Measurements from ENCODE around the gene CACNG4. TPM values are rescaled to one million over a fixed set of nuclear protein-coding genes. Genes with fewer than 3 reads are reported as not detected.

CACNG4 gene
- total and polyA plus RNA-seq, 2 experiments from 2014 or later = 1.6 to 4.1 TPM

DNA sequence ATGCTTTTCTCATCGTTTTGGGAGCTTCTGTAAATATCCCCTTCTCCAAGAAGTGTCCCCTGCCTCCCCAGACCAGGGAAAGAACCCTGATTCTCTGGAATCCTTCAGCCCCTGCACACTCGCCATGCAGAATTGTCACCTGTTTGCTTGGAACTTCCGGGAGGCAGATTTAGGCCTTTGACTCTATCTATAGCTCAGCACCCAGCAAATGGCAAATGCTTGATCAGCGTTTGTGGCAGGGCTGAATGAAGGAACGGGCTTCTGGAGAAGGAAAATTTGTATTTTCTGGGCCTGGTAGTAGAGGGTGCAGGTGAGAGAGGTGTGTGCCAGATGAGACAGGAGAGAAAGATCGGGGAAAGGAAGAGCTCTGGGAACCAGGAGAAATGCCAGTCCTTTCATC, 18.3 kb upstream of the CACNG4 start:
- no peak overlapping the region; the same call in 1 of the 2 replicates for H2AFZ ChIP-seq
- H4K20me1 ChIP-seq (replicated peaks; ENCODE audit: insufficient read depth) = no peaks in the 10 kb centered on the region
- peaks cover 7% of the 10 kb centered on the region for H3K4me1 ChIP-seq (ENCODE audit: insufficient read depth)
- H3F3A ChIP-seq (replicated peaks; ENCODE audit: low read depth) = no peaks in the 10 kb centered on the region
- H3K27me3 Mint-ChIP-seq (ENCODE audit: insufficient read depth, low read depth, poor library complexity) = peaks cover 17% of the 10 kb centered on the region
- H3K9me2 ChIP-seq (ENCODE audit: insufficient read depth) = 0 out of 2 replicates have a peak, but pooled peaks cover 10% of the 10 kb centered on the region
- no peak overlapping the region for H3K4me3 Mint-ChIP-seq
- no peaks in the 10 kb centered on the region for H3K79me2 ChIP-seq (replicated peaks; ENCODE audit: insufficient read depth)
- DNase-seq (ENCODE audit: low spot score) (no peak), ATAC-seq (no peak)
- no peak overlapping the region for H3K27ac Mint-ChIP-seq
- H3K27me3 ChIP-seq (ENCODE audit: insufficient read depth) = no peaks in the 10 kb centered on the region
- H3K27ac ChIP-seq (ENCODE audit: low read depth) = no peak overlapping the region
- H3K4me2 ChIP-seq = no peak overlapping the region
- peaks cover 20% of the 10 kb centered on the region for H3K9me3 Mint-ChIP-seq
- H3K4me3 ChIP-seq = no peak overlapping the region
- no peaks in the 10 kb centered on the region for H3K36me3 ChIP-seq (ENCODE audit: insufficient read depth)
- TF ChIP-seq, protein P1, sequence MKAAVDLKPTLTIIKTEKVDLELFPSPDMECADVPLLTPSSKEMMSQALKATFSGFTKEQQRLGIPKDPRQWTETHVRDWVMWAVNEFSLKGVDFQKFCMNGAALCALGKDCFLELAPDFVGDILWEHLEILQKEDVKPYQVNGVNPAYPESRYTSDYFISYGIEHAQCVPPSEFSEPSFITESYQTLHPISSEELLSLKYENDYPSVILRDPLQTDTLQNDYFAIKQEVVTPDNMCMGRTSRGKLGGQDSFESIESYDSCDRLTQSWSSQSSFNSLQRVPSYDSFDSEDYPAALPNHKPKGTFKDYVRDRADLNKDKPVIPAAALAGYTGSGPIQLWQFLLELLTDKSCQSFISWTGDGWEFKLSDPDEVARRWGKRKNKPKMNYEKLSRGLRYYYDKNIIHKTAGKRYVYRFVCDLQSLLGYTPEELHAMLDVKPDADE (IDR thresholded peaks at IDR 0.05) = no peak
- TF ChIP-seq EZH2 (IDR thresholded peaks at IDR 0.05; ENCODE audit: low read depth, unreplicated experiment) = no peak
- TF ChIP-seq CREB1 (CRISPR knock-in tag; IDR thresholded peaks at IDR 0.05; ENCODE audit: low read depth) = no peak
- no peak for TF ChIP-seq NANOG (IDR thresholded peaks at IDR 0.05; ENCODE audit: borderline replicate concordance)
- no peak for TF ChIP-seq POLR2AphosphoS5 (IDR thresholded peaks at IDR 0.05; ENCODE audit: low read depth)
- H3K4me1 Mint-ChIP-seq = peaks cover 22% of the 10 kb centered on the region
- peaks cover 8% of the 10 kb centered on the region; the same call in 2 of the 3 replicates for H3K36me3 Mint-ChIP-seq (ENCODE audit: low read depth)

DNA sequence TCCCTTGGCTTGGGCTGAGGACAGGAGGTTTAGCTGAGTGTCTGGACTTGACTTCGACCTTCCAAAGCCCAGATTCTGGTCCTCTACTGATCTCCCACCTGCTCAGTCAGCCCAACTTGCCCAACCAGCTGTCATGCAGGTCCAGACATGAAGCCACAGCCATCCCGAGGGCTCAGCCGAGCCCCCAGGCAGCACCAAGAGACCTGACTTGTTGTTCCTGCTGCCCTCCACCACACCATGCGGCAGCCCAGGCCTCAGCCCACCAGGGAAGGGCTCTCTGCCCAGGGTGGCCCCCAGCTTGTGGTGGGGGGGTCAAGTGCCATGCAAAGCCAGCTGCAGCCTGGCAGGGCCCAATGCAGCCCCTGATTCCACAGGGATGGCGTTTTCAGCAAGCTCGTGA, 17.2 kb upstream of the CACNG4 start:
- Mint-ChIP-seq H3K27me3 (ENCODE audit: insufficient read depth, low read depth, poor library complexity) (peaks cover 17% of the 10 kb centered on the region), H3K36me3 (ENCODE audit: low read depth) (peaks cover 8% of the 10 kb centered on the region; the same call in 2 of the 3 replicates), H3K4me1 (peaks cover 29% of the 10 kb centered on the region), H3K9me3 (peaks cover 20% of the 10 kb centered on the region), H3K27ac (no peak overlapping the region), H3K4me3 (no peak overlapping the region)
- H2AFZ ChIP-seq = no peak overlapping the region
- H3F3A ChIP-seq (replicated peaks; ENCODE audit: low read depth) = no peaks in the 10 kb centered on the region
- no peak overlapping the region for H3K4me3 ChIP-seq
- peaks cover 17% of the 10 kb centered on the region for H3K4me1 ChIP-seq (ENCODE audit: insufficient read depth)
- DNase-seq (ENCODE audit: low spot score) (no peak), ATAC-seq (no peak)
- 0 out of 2 replicates have a peak, but pooled peaks cover 10% of the 10 kb centered on the region for H3K9me2 ChIP-seq (ENCODE audit: insufficient read depth)
- H3K4me2 ChIP-seq = no peak overlapping the region
- H3K36me3 ChIP-seq (ENCODE audit: insufficient read depth) = no peaks in the 10 kb centered on the region
- H3K27ac ChIP-seq (ENCODE audit: low read depth) = no peak overlapping the region
- H3K79me2 ChIP-seq (replicated peaks; ENCODE audit: insufficient read depth) = no peaks in the 10 kb centered on the region
- no peaks in the 10 kb centered on the region for H3K27me3 ChIP-seq (ENCODE audit: insufficient read depth)
- no peaks in the 10 kb centered on the region for H4K20me1 ChIP-seq (replicated peaks; ENCODE audit: insufficient read depth)
- TF ChIP-seq, protein P2, sequence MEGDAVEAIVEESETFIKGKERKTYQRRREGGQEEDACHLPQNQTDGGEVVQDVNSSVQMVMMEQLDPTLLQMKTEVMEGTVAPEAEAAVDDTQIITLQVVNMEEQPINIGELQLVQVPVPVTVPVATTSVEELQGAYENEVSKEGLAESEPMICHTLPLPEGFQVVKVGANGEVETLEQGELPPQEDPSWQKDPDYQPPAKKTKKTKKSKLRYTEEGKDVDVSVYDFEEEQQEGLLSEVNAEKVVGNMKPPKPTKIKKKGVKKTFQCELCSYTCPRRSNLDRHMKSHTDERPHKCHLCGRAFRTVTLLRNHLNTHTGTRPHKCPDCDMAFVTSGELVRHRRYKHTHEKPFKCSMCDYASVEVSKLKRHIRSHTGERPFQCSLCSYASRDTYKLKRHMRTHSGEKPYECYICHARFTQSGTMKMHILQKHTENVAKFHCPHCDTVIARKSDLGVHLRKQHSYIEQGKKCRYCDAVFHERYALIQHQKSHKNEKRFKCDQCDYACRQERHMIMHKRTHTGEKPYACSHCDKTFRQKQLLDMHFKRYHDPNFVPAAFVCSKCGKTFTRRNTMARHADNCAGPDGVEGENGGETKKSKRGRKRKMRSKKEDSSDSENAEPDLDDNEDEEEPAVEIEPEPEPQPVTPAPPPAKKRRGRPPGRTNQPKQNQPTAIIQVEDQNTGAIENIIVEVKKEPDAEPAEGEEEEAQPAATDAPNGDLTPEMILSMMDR (conservative IDR thresholded peaks at IDR 0.05; ENCODE audit: low read depth in 2 of 2) = no peak
- TF ChIP-seq, protein P1 (IDR thresholded peaks at IDR 0.05) = no peak
- TF ChIP-seq POLR2AphosphoS5 (IDR thresholded peaks at IDR 0.05; ENCODE audit: low read depth) = no peak
- no peak for TF ChIP-seq EZH2 (IDR thresholded peaks at IDR 0.05; ENCODE audit: low read depth, unreplicated experiment)
- TF ChIP-seq, protein P3, sequence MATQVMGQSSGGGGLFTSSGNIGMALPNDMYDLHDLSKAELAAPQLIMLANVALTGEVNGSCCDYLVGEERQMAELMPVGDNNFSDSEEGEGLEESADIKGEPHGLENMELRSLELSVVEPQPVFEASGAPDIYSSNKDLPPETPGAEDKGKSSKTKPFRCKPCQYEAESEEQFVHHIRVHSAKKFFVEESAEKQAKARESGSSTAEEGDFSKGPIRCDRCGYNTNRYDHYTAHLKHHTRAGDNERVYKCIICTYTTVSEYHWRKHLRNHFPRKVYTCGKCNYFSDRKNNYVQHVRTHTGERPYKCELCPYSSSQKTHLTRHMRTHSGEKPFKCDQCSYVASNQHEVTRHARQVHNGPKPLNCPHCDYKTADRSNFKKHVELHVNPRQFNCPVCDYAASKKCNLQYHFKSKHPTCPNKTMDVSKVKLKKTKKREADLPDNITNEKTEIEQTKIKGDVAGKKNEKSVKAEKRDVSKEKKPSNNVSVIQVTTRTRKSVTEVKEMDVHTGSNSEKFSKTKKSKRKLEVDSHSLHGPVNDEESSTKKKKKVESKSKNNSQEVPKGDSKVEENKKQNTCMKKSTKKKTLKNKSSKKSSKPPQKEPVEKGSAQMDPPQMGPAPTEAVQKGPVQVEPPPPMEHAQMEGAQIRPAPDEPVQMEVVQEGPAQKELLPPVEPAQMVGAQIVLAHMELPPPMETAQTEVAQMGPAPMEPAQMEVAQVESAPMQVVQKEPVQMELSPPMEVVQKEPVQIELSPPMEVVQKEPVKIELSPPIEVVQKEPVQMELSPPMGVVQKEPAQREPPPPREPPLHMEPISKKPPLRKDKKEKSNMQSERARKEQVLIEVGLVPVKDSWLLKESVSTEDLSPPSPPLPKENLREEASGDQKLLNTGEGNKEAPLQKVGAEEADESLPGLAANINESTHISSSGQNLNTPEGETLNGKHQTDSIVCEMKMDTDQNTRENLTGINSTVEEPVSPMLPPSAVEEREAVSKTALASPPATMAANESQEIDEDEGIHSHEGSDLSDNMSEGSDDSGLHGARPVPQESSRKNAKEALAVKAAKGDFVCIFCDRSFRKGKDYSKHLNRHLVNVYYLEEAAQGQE (IDR thresholded peaks at IDR 0.05; ENCODE audit: unreplicated experiment) = no peak
- no peak for TF ChIP-seq ZNF331 (CRISPR knock-in tag; IDR thresholded peaks at IDR 0.05; ENCODE audit: low read depth)
- no peak for TF ChIP-seq NANOG (IDR thresholded peaks at IDR 0.05; ENCODE audit: borderline replicate concordance)
- no peak for TF ChIP-seq STAT1 (IDR thresholded peaks at IDR 0.05; ENCODE audit: unreplicated experiment)
- no peak for TF ChIP-seq JUNB (IDR thresholded peaks at IDR 0.05; ENCODE audit: unreplicated experiment)
- TF ChIP-seq EZH2phosphoT487 (IDR thresholded peaks at IDR 0.05; ENCODE audit: unreplicated experiment) = no peak
- no peak for TF ChIP-seq CREB1 (CRISPR knock-in tag; IDR thresholded peaks at IDR 0.05; ENCODE audit: low read depth)

Measured in GM23338 (cell line).